Mesodermal cell (in vitro differentiated cells): ENCODE data around the gene ITIH4.

ENCODE experiments used
- H3K27ac ChIP-seq: 2 replicates; pipeline ENCODE4 v1.7.0; 2013; ENCODE audit warnings: mild to moderate bottlenecking, low read depth, low read length, moderate library complexity; ENCODE audit not compliant: severe bottlenecking
- H3K36me3 ChIP-seq: 2 replicates; pipeline ENCODE4 v1.7.1; 2013; ENCODE audit warnings: mild to moderate bottlenecking, low read length, moderate library complexity; ENCODE audit not compliant: control insufficient read depth, insufficient read depth
- H3K4me1 ChIP-seq: one replicate; pipeline ENCODE4 v1.7.1; 2013; ENCODE audit warnings: mild to moderate bottlenecking, low read length; ENCODE audit not compliant: insufficient read depth, control insufficient read depth, poor library complexity, severe bottlenecking
- H3K4me3 ChIP-seq: 2 replicates; pipeline ENCODE4 v1.7.0; 2013; ENCODE audit warnings: low read length, control low read depth, mild to moderate bottlenecking; ENCODE audit not compliant: insufficient read depth, poor library complexity, severe bottlenecking; ENCODE audit errors: extremely low read depth
- H3K9me3 ChIP-seq: 2 replicates; pipeline ENCODE4 v1.7.1; 2013; ENCODE audit warnings: mild to moderate bottlenecking, low read length, moderate library complexity; ENCODE audit not compliant: control insufficient read depth
- WGBS, 2 experiments: methylation state at CpG; one replicate each; pipeline ENCODE4 v1.1.5; 2013; ENCODE audit warnings: missing lambda C conversion rate in 2 of 2; ENCODE audit not compliant: insufficient coverage in 2 of 2; 5-methylcytosine and 5-hydroxymethylcytosine counted together

Gene ITIH4

DNA sequence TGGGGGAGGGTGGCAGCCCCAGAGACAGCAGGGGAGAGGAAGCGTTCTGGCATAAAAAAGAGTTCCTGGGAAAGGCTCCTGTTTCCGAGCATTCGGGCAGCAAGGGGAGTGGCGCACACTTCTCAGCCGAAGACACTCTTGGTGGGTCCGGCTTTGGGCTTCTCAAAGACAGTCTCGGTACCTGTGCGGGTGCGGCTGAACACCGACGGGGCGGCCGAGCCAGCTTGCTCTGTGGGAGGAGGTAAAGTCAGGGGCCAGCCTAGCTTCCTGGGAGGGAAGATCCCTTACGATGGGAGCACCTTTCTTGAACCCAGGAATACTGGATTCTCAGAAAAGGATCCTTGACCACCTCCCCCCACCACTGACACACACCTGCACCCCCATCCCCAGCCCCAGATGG, 2.7 kb upstream of the ITIH4 start:
- peaks cover 13% of the 10 kb centered on the region for H3K4me1 ChIP-seq
- no peaks in the 10 kb centered on the region for H3K9me3 ChIP-seq
- H3K4me3 ChIP-seq, result no peak overlapping the region
- H3K27ac ChIP-seq, result no peak overlapping the region
- no peaks in the 10 kb centered on the region for H3K36me3 ChIP-seq
- WGBS, 2 experiments, result 91 to 94% methylated on average over 11 to 13 of the region's 14 CpGs

DNA sequence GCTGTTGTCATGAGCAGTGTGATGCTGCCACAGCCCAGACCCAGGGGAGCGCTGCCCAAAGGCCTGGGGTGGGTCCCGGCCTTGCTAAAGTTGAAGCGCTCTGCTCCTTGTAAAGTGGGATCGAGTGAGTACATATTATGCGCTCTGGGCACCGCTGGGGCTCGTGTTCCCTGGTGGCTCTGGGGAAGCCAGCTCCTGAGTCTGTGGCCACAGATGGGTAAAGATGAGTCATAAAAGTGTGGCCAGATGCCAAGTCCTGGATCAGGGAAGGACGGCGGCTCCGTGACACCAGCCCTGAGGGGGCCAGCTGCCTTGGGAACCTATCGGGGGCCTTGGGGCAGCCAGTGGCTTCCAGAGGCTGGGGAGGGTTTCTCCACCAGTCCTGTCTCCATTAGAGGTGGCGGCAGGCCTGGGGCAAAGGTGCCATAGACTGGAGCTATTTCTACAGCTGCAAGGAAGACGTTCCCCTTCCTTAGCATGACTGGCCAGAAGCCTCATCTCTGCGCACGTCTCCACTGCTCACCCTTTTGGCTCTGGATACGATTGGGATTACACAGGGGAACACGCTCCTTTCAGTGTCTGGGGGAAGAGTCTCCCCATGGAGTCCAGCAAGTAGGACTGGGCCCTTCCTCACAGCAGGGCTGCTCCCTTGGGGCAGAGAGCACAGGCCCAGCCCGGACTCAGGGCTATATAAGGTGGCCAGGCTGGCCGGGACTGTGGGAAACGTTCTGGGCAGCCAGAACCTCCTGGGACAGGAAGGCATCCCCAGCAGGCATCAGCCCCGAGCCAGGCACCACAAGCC, 1.2 kb upstream of the ITIH4 start:
- Histone ChIP-seq H3K4me1 (peaks cover 13% of the 10 kb centered on the region), H3K27ac (no peak overlapping the region), H3K36me3 (no peaks in the 10 kb centered on the region), H3K9me3 (no peaks in the 10 kb centered on the region), H3K4me3 (no peak overlapping the region)
- 86 to 91% methylated on average over 20 to 21 of the region's 21 CpGs for WGBS, 2 experiments

DNA sequence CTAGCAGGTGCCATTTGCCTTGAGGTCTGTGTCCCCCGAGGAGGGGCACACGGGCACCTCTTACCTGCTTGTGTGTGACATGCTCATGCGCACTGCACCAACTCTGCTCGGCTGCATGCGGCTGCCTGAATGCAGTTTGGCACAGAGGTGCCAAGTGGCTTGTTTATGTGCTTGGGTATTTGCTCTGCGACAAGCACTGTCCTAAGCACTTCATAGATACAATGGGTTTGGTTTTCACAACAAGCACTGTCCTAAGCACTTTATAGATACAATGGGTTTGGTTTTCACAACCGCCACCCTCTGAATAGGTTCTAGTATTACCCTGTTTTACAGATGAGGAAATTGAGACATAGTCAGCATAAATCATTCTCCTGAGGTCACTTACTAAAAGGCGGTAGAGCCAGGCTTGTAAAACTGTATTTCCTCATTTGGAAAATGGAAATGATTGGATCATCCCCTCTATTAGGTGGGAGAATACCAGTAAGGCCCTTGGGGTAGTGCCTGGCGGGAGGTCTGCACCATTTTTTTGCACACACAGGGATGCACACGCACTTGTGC, 487 bp downstream of the ITIH4 start:
- H3K4me3 ChIP-seq, result no peak overlapping the region
- WGBS, 2 experiments, result 93 to 95% methylated on average over 5 to 8 of the region's 10 CpGs
- peaks cover 7% of the 10 kb centered on the region for H3K4me1 ChIP-seq
- H3K36me3 ChIP-seq, result no peaks in the 10 kb centered on the region
- H3K9me3 ChIP-seq, result no peaks in the 10 kb centered on the region
- no peak overlapping the region for H3K27ac ChIP-seq

DNA sequence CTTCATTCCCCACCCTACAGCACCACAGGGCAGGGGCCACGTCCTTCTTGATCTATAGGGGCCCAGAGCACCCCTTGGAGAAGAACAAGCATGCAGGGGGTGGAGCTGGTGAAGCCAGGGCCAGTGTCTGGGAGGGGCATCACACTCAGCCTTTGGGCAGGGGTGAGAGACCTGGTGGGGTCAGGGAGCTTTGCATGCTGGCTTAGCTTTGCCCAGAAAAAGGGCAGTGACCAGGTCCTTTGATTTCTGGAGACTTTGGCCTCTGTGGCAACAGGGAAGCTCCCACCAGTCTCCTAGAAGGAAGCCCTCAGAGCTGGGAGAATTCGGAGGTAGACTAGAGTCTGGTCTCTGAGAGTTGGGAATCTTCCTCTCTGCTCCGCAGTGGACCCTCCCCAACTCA, 990 bp downstream of the ITIH4 start:
- H3K27ac ChIP-seq, result no peak overlapping the region
- H3K4me1 ChIP-seq, result peaks cover 2% of the 10 kb centered on the region
- H3K36me3 ChIP-seq, result no peaks in the 10 kb centered on the region
- no peaks in the 10 kb centered on the region for H3K9me3 ChIP-seq
- H3K4me3 ChIP-seq, result no peak overlapping the region
- WGBS, 2 experiments, result 88 to 100% methylated on average over 2 to 3 of the region's 3 CpGs

DNA sequence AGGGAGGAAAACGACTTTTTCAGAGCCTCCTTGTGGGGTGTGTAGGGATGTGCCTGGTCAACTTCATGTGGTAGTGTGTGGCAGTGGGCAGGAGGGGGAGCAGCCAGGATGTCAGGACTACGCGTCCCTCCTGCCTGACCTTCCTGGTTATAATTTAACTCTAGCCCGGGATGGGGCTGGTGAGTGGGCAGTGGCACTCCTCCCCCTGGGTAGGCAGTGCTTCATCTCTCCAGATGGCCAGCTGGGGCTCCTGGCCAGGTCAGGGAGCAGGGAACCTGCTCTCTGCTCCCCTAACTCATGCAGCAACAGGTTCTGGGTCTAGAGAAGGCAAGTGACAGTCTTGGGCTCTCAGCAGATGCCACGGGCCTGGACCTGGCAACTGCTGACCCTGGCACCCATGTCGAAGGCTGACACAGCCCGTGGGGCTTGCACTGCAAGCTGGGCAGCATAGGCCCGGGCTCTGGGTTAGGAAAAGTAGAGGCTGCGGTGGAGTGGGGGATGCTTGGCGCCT, 2.6 kb downstream of the ITIH4 start:
- no peak overlapping the region for H3K4me3 ChIP-seq
- 70 to 76% methylated on average over 9 to 10 of the region's 10 CpGs for WGBS, 2 experiments
- H3K36me3 ChIP-seq, result no peaks in the 10 kb centered on the region
- no peaks in the 10 kb centered on the region for H3K4me1 ChIP-seq
- no peaks in the 10 kb centered on the region for H3K9me3 ChIP-seq
- H3K27ac ChIP-seq, result no peak overlapping the region

DNA sequence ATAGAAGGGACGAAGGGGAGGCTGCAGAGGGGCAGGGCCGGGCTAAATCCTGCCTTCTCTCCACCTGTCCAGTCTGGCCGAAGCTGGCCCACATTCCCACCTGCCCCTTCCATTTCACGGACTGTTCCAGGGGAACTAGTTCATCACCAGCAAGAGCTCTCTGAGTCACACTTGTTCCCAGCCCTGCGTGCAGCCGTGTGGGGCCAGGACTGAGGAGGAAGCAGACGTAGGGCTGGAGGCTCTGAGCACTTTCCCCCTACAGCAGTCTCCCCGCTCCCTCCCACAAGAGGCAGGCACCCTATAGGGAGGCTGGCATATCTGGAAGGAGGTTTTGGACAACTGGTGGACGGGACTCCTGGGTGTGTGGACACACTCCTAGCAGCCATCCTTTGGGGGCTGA, 3.0 kb downstream of the ITIH4 start:
- no peaks in the 10 kb centered on the region for H3K4me1 ChIP-seq
- H3K4me3 ChIP-seq, result no peak overlapping the region
- WGBS, 2 experiments, result 62 to 65% methylated on average over 7 of the region's 9 CpGs
- H3K36me3 ChIP-seq, result no peaks in the 10 kb centered on the region
- no peak overlapping the region for H3K27ac ChIP-seq
- H3K9me3 ChIP-seq, result no peaks in the 10 kb centered on the region

DNA sequence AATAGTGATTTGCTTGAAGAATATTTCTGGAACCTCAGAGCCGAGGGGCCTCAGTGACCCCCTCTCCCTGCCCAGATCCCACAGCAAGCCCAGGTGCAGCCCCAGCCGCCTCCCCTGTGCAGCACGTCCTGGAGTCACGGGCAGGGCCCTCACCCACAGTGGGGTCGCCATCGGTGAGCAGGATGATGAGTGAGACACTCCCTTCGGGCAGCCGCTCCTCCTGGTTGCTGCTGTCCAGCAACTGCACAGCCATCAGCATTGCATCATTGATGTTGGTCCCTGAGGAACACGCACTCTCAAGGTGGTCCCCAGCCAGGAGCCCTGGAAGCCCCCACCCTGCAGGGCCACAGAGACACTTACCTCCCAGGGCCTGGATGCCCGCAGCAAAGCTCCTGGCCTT, 6.4 kb downstream of the ITIH4 start:
- Histone ChIP-seq H3K36me3 (no peaks in the 10 kb centered on the region), H3K9me3 (no peaks in the 10 kb centered on the region), H3K4me3 (no peak overlapping the region), H3K4me1 (peaks cover 1% of the 10 kb centered on the region), H3K27ac (no peak overlapping the region)
- 89 to 97% methylated on average over 9 to 10 of the region's 10 CpGs for WGBS, 2 experiments

DNA sequence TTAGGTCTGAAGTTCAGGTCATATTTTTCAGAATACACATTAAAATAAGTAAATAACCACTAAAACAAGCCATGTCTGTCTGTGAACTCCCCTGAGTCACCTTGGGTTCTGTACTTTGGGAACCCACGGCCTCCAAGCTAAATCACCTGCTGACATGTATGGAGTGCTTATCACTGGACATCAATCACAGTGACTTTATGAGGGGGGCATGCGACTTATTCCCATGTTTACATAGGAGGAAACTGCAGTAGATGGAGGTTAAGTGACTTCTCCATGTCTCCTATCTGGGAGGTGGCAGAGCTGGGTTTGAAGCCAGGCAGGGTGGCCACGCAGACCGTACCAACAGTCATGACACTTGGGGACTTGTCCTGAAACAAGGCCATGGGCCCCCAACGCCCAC, 8.1 kb downstream of the ITIH4 start:
- WGBS, 2 experiments, result 95 to 100% methylated on average over 4 to 5 of the region's 5 CpGs
- Histone ChIP-seq H3K9me3 (no peaks in the 10 kb centered on the region), H3K4me1 (peaks cover 15% of the 10 kb centered on the region), H3K36me3 (no peaks in the 10 kb centered on the region), H3K27ac (no peak overlapping the region), H3K4me3 (no peak overlapping the region)

DNA sequence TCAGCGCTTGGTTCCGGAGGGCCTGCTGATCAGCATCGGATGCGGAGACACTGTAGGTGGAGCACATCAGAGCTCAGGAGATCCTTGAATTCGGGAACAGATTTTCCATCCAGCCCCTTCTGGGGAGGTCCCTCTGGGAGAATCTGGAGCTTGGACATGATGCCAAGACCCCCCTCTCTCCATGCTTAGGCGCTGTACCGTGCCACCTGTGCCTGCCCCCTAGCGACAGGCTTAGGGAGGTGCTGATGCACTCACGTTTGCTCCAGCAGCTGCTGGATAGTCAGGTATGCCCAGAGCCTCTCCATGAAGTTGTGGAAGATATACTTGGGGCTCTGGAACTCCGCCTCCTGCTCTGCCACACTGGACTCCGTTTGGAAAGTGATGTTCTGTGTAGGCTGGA, 9.7 kb downstream of the ITIH4 start:
- Histone ChIP-seq H3K9me3 (no peaks in the 10 kb centered on the region), H3K4me1 (peaks cover 18% of the 10 kb centered on the region), H3K27ac (no peak overlapping the region), H3K36me3 (no peaks in the 10 kb centered on the region), H3K4me3 (no peak overlapping the region)
- 61 to 62% methylated on average over 8 to 11 of the region's 11 CpGs for WGBS, 2 experiments

DNA sequence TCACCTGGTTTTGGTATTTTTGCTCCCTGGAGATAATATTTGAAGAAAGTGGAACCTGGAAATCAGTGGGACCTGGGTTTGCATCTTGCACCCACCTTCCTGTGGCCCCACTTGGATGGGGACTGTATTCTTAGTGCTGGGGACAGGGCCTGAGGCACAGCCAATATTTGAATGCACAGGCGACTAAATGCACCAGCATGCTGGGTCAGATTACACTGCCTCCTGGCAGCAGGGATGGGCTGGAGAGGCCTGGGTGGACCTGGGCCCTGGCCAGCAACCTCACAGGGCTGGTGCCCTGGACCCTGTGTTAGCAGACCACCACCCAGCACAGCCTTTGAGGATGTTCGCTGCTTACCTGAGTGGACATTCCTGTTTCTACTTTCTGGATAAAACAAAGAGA, 10.5 kb downstream of the ITIH4 start:
- H3K4me3 ChIP-seq, result no peak overlapping the region
- no peaks in the 10 kb centered on the region for H3K36me3 ChIP-seq
- H3K9me3 ChIP-seq, result no peaks in the 10 kb centered on the region
- no peak overlapping the region for H3K27ac ChIP-seq
- WGBS, 2 experiments, result 64 to 67% methylated on average over 2 of the region's 2 CpGs
- peaks cover 18% of the 10 kb centered on the region for H3K4me1 ChIP-seq

DNA sequence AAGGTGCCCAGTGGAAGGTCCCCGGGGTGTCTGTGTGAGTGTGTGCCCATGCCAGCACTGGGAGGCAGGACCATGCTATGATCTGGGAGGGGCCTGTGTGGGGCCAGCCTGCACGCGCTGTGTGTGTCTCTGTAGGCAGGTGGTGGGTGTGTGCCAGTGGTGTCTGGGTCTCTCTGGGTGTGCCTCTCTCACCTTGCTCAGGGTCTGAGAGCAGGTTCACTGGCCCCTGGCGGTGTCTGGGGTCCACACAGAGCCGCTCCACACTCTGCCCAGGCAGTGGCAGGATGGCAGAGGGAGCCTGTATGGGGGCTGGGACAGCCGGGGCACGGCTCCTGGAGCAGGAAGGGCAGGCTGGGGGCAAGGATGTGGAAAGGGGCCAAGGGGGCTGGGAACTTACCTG, 12.6 kb downstream of the ITIH4 start:
- Histone ChIP-seq H3K27ac (no peak overlapping the region), H3K36me3 (no peaks in the 10 kb centered on the region), H3K4me3 (no peak overlapping the region), H3K4me1 (peaks cover 18% of the 10 kb centered on the region), H3K9me3 (no peaks in the 10 kb centered on the region)
- 87 to 95% methylated on average over 6 to 7 of the region's 7 CpGs for WGBS, 2 experiments
